GM21381 (cell line): ENCODE data around the gene PPP1CC.
A peak's percentile ranks its signal among the peaks of the same experiment; 100 is the strongest.
"Not testable (repeated sequence)": the region's sequence is repeated elsewhere in the genome, so short reads cannot be mapped to it uniquely, and the experiment has no call there.

Experiments
- ATAC-seq: cut with Tn5 transposase; IDR thresholded peaks from one replicate; pipeline ENCODE4 v1.9.1; 2021; ENCODE audit warnings: mild to moderate bottlenecking, moderate library complexity; ENCODE audit not compliant: unreplicated experiment

PPP1CC gene

GRCh38 chr12:110756611-110757010 lies 13.9 kb upstream of the PPP1CC start:
- ATAC-seq, result no peak

GRCh38 chr12:110754101-110754793 lies 11.6 kb upstream of the PPP1CC start:
- ATAC-seq, result no peak

- ATAC-seq, result no peak
These were observed 8.2 kb upstream of the PPP1CC start for GRCh38 chr12:110750784-110751461.

- ATAC-seq, result no peak
These were observed 3.9 kb upstream of the PPP1CC start for GRCh38 chr12:110746550-110746949.

- no peak for ATAC-seq
These were observed 3.0 kb upstream of the PPP1CC start for GRCh38 chr12:110745542-110746284.

- ATAC-seq, result no peak
These were observed 2.0 kb upstream of the PPP1CC start for GRCh38 chr12:110744601-110745264.

GRCh38 chr12:110744151-110744571 lies 1.5 kb upstream of the PPP1CC start:
- no peak for ATAC-seq

GRCh38 chr12:110743571-110744093 lies 941 bp upstream of the PPP1CC start:
- ATAC-seq, result no peak

GRCh38 chr12:110742096-110742717 lies 484 bp downstream of the PPP1CC start:
- peak; percentile 14 for ATAC-seq

GRCh38 chr12:110741341-110742095 lies 1.2 kb downstream of the PPP1CC start:
- no peak for ATAC-seq

- no peak for ATAC-seq
These were observed 2.8 kb downstream of the PPP1CC start for GRCh38 chr12:110739894-110740293.

- ATAC-seq, result no peak
These were observed 3.2 kb downstream of the PPP1CC start for GRCh38 chr12:110739488-110739887.

- ATAC-seq, result no peak
These were observed 5.2 kb downstream of the PPP1CC start for GRCh38 chr12:110737532-110737931.

GRCh38 chr12:110737016-110737415 lies 5.7 kb downstream of the PPP1CC start:
- not testable (repeated sequence) for ATAC-seq

GRCh38 chr12:110733900-110734299 lies 8.8 kb downstream of the PPP1CC start:
- no peak for ATAC-seq

GRCh38 chr12:110733089-110733715 lies 9.5 kb downstream of the PPP1CC start:
- no peak for ATAC-seq

GRCh38 chr12:110732572-110732971 lies 10.1 kb downstream of the PPP1CC start:
- no peak for ATAC-seq

- ATAC-seq, result no peak
These were observed 11.2 kb downstream of the PPP1CC start for GRCh38 chr12:110731479-110731878.

- no peak for ATAC-seq
These were observed 14.1 kb downstream of the PPP1CC start for GRCh38 chr12:110728628-110729027.
